H9 (cell line): ENCODE measurements around the gene USP26. TPM values are rescaled to one million over a fixed set of nuclear protein-coding genes. Genes with fewer than 3 reads are reported as not detected.

Experiments
- DNase-seq: peaks from one replicate; pipeline ENCODE4 v3.0.0-alpha.2; 2017
- H2AFZ ChIP-seq: one replicate; pipeline ENCODE4 v1.6.1; 2013; ENCODE audit warnings: mild to moderate bottlenecking, low read length, control low read depth, moderate library complexity
- H2AK5ac ChIP-seq: 2 replicates; pipeline ENCODE4 v1.6.1; 2013; ENCODE audit warnings: low read length, control low read depth, mixed read lengths; ENCODE audit not compliant: insufficient read length
- H2BK120ac ChIP-seq: one replicate; pipeline ENCODE4 v1.6.1; 2013; ENCODE audit warnings: low read depth, mild to moderate bottlenecking, low read length, control low read depth, inconsistent platforms; ENCODE audit not compliant: poor library complexity, severe bottlenecking
- H2BK12ac ChIP-seq: 2 replicates; pipeline ENCODE4 v1.6.1; 2013; ENCODE audit warnings: low read length, control low read depth, mixed read lengths, low read depth; ENCODE audit not compliant: insufficient read length
- H2BK15ac ChIP-seq: 2 replicates; pipeline ENCODE4 v1.6.1; 2013; ENCODE audit warnings: low read depth, low read length, control low read depth
- H2BK20ac ChIP-seq: one replicate; pipeline ENCODE4 v1.6.1; 2013; ENCODE audit warnings: low read depth, mild to moderate bottlenecking, low read length, control low read depth, inconsistent platforms; ENCODE audit not compliant: poor library complexity, severe bottlenecking
- H2BK5ac ChIP-seq: 2 replicates; pipeline ENCODE4 v1.6.1; 2013; ENCODE audit warnings: low read length, control low read depth, mixed read lengths; ENCODE audit not compliant: insufficient read length
- H3K14ac ChIP-seq: 2 replicates; pipeline ENCODE4 v1.6.1; 2013; ENCODE audit warnings: low read length, control low read depth; ENCODE audit not compliant: insufficient read depth
- H3K18ac ChIP-seq: 2 replicates; pipeline ENCODE4 v1.6.1; 2013; ENCODE audit warnings: low read depth, mild to moderate bottlenecking, mixed read lengths, low read length, control low read depth; ENCODE audit not compliant: insufficient read length
- H3K23ac ChIP-seq: 2 replicates; pipeline ENCODE4 v1.6.1; 2013; ENCODE audit warnings: low read length, control low read depth, mixed read lengths, low read depth; ENCODE audit not compliant: insufficient read length
- H3K23me2 ChIP-seq: 2 replicates; pipeline ENCODE4 v1.6.1; 2013; ENCODE audit warnings: low read depth, mild to moderate bottlenecking, mixed read lengths, low read length, control low read depth; ENCODE audit not compliant: insufficient read length, poor library complexity, severe bottlenecking
- H3K27ac ChIP-seq: 2 replicates; pipeline ENCODE4 v1.5.1; 2013; ENCODE audit warnings: low read length, control low read depth, mixed read lengths, low read depth; ENCODE audit not compliant: insufficient read length
- H3K27me3 ChIP-seq: 2 replicates; pipeline ENCODE4 v1.6.1; 2013; ENCODE audit warnings: low read length, control low read depth, inconsistent platforms; ENCODE audit not compliant: insufficient read depth
- H3K4ac ChIP-seq: 2 replicates; pipeline ENCODE4 v1.6.1; 2013; ENCODE audit warnings: low read depth, mild to moderate bottlenecking, control low read depth, inconsistent platforms, low read length, moderate library complexity
- H3K4me1 ChIP-seq: 2 replicates; pipeline ENCODE4 v1.6.1; 2013; ENCODE audit warnings: low read length, control low read depth, inconsistent platforms; ENCODE audit not compliant: insufficient read depth
- H3K4me2 ChIP-seq: 2 replicates; pipeline ENCODE4 v1.6.1; 2013; ENCODE audit warnings: low read length, control low read depth, mixed read lengths; ENCODE audit not compliant: insufficient read length, insufficient read depth
- H3K56ac ChIP-seq: 2 replicates; pipeline ENCODE4 v1.6.1; 2013; ENCODE audit warnings: low read depth, mild to moderate bottlenecking, mixed read lengths, low read length, control low read depth; ENCODE audit not compliant: insufficient read length
- H3K79me1 ChIP-seq: 2 replicates; pipeline ENCODE4 v1.6.1; 2013; ENCODE audit warnings: low read depth, mild to moderate bottlenecking, moderate library complexity, low read length, control low read depth, inconsistent platforms; ENCODE audit not compliant: insufficient read depth, poor library complexity, severe bottlenecking
- H3K79me2 ChIP-seq: 2 replicates; pipeline ENCODE4 v1.6.1; 2013; ENCODE audit warnings: low read length, control low read depth, inconsistent platforms; ENCODE audit not compliant: insufficient read depth
- H3K9ac ChIP-seq: 2 replicates; pipeline ENCODE4 v1.6.1; 2013; ENCODE audit warnings: low read length, control low read depth, mixed read lengths; ENCODE audit not compliant: insufficient read length; ENCODE audit errors: extremely low read depth
- H3K9me3 ChIP-seq: one replicate; pipeline ENCODE4 v1.6.1; 2013; ENCODE audit warnings: low read depth, low read length, inconsistent platforms; ENCODE audit not compliant: control insufficient read depth
- H3T11ph ChIP-seq: one replicate; pipeline ENCODE4 v1.6.1; 2013; ENCODE audit warnings: mild to moderate bottlenecking, low read length, control low read depth, inconsistent platforms
- H4K20me1 ChIP-seq: one replicate; pipeline ENCODE4 v1.6.1; 2013; ENCODE audit not compliant: control insufficient read depth, insufficient read length, insufficient read depth
- H4K5ac ChIP-seq: 2 replicates; pipeline ENCODE4 v1.6.1; 2013; ENCODE audit warnings: low read depth, mild to moderate bottlenecking, mixed read lengths, low read length, control low read depth; ENCODE audit not compliant: insufficient read length
- H4K8ac ChIP-seq: replicated peaks from 2 replicates; pipeline ENCODE4 v1.6.1; 2013; ENCODE audit warnings: low read length, control low read depth, mixed read lengths, low read depth; ENCODE audit not compliant: insufficient read length
- H4K91ac ChIP-seq: 2 replicates; pipeline ENCODE4 v1.6.1; 2013; ENCODE audit warnings: low read depth, mild to moderate bottlenecking, moderate library complexity, mixed read lengths, low read length, control low read depth; ENCODE audit not compliant: insufficient read length
- H3K27ac Mint-ChIP-seq, 3 experiments: 2 replicates in 2 of 3; 3 replicates in 1 of 3; pipeline ENCODE4 v1.8.0; 2020 to 2021; ENCODE audit warnings: mixed read lengths in 3 of 3, mild to moderate bottlenecking in 1 of 3, moderate library complexity in 1 of 3
- H3K27me3 Mint-ChIP-seq: 2 replicates; pipeline ENCODE4 v1.8.0; 2021; ENCODE audit warnings: low read depth, mild to moderate bottlenecking, moderate library complexity, mixed read lengths
- H3K36me3 Mint-ChIP-seq, 3 experiments: 2 replicates in 2 of 3; 3 replicates in 1 of 3; pipeline ENCODE4 v1.8.0; 2020 to 2021; ENCODE audit warnings: low read depth in 3 of 3, mixed read lengths in 3 of 3; ENCODE audit not compliant: insufficient read depth in 1 of 3
- H3K4me1 Mint-ChIP-seq, 2 experiments: 2 replicates each; pipeline ENCODE4 v1.8.0; 2020; ENCODE audit warnings: mixed read lengths in 2 of 2
- H3K4me3 Mint-ChIP-seq, 2 experiments: 2 replicates in 1 of 2; 3 replicates in 1 of 2; pipeline ENCODE4 v1.8.0; 2020 to 2021; ENCODE audit warnings: mild to moderate bottlenecking in 2 of 2, mixed read lengths in 2 of 2, moderate library complexity in 1 of 2
- H3K9me3 Mint-ChIP-seq, 2 experiments: 2 replicates in 1 of 2; 3 replicates in 1 of 2; pipeline ENCODE4 v1.8.0; 2020; ENCODE audit warnings: mild to moderate bottlenecking in 2 of 2, mixed read lengths in 2 of 2, moderate library complexity in 1 of 2
- WGBS: extraction: QIAGEN DNeasy Blood & Tissue Kit; methylation state at CpG from one replicate; pipeline ENCODE4 v1.1.7; 2013; ENCODE audit warnings: missing lambda C conversion rate, low lambda C conversion rate, mixed read lengths; ENCODE audit not compliant: insufficient read length; ENCODE audit errors: extremely low coverage; 5-methylcytosine and 5-hydroxymethylcytosine counted together
- total RNA-seq: library from RNA; stranded (reverse); gene quantifications from 2 replicates; pipeline ENCODE4 v1.2.1, GENCODE V29; 2021
- TF ChIP-seq, protein P1 (sequence below): fragments of 200-600 bp; sonication (generic); conservative IDR thresholded peaks from 3 replicates; pipeline ENCODE4 v1.8.0; 2021; ENCODE audit warnings: antibody characterized with exemption, mild to moderate bottlenecking

Gene USP26
- total RNA-seq, 1 experiment from 2014 or later: not detected

DNA sequence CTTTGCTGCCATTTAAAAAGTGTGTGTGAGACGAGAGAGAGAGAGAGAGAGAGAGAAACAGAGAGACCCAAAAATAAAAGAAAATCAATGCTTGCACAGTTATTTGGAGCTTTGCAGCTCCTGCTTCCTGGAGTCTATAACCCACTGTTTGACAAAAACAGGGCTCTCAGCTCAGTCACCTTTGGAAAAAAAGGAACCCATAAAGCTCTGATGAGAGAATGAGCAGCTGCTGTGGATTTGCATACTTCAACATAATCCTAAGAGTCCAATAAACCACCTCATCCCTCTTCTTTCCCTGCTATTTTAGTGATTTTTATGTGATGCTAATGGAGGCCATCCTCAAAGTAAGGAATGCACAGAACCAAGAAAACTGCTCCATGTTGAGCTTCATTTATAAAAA is 50.3 kb downstream of the USP26 start:
- Histone ChIP-seq H3K27ac (no peak overlapping the region), H4K5ac (no peak overlapping the region), H3K9me3 (no peaks in the 10 kb centered on the region), H3K27me3 (no peaks in the 10 kb centered on the region), H3K14ac (no peak overlapping the region), H3K18ac (no peak overlapping the region), H2BK15ac (no peak overlapping the region), H4K20me1 (no peaks in the 10 kb centered on the region), H3K23ac (no peak overlapping the region), H3K4me2 (no peak overlapping the region), H2BK5ac (no peak overlapping the region), H3K79me1 (no peaks in the 10 kb centered on the region), H3K4ac (no peak overlapping the region), H4K91ac (no peak overlapping the region), H2BK120ac (no peak overlapping the region), H2AK5ac (no peak overlapping the region), H3T11ph (no peak overlapping the region), H3K4me1 (no peaks in the 10 kb centered on the region), H2BK20ac (no peak overlapping the region), H4K8ac (no peak overlapping the region), H3K79me2 (no peaks in the 10 kb centered on the region), H2BK12ac (no peak overlapping the region), H2AFZ (no peak overlapping the region), H3K56ac (no peak overlapping the region), H3K23me2 (no peaks in the 10 kb centered on the region), H3K9ac (no peak overlapping the region)
- DNase-seq: no peak
- Mint-ChIP-seq H3K4me1 (peaks cover 7 to 8% of the 10 kb centered on the region in 2 experiments), H3K27ac (no peak overlapping the region), H3K9me3 (peaks cover 0 to 2% of the 10 kb centered on the region in 2 experiments; a peak in 2 of 5 replicates), H3K36me3 (no peaks in the 10 kb centered on the region), H3K27me3 (no peaks in the 10 kb centered on the region; the same call in 1 of the 2 replicates), H3K4me3 (no peak overlapping the region)
- WGBS: no CpG with 5 or more reads among the region's 1 CpG
- TF ChIP-seq, protein P1, sequence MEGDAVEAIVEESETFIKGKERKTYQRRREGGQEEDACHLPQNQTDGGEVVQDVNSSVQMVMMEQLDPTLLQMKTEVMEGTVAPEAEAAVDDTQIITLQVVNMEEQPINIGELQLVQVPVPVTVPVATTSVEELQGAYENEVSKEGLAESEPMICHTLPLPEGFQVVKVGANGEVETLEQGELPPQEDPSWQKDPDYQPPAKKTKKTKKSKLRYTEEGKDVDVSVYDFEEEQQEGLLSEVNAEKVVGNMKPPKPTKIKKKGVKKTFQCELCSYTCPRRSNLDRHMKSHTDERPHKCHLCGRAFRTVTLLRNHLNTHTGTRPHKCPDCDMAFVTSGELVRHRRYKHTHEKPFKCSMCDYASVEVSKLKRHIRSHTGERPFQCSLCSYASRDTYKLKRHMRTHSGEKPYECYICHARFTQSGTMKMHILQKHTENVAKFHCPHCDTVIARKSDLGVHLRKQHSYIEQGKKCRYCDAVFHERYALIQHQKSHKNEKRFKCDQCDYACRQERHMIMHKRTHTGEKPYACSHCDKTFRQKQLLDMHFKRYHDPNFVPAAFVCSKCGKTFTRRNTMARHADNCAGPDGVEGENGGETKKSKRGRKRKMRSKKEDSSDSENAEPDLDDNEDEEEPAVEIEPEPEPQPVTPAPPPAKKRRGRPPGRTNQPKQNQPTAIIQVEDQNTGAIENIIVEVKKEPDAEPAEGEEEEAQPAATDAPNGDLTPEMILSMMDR: no peak
